OCI-LY7 (cell line): ENCODE data around the gene MAML3. TPM values are rescaled to one million over a fixed set of nuclear protein-coding genes. Genes with fewer than 3 reads are reported as not detected.

Source experiments
- BruUV-seq: library from RNA; stranded (reverse); fragments of 400-500 nt; replicated peaks from 2 replicates; lab custom pipeline; 2021; lab: Mats Ljungman, UMichigan
- CTCF ChIA-PET: fragments of 300-600 bp; sonication (Branson Sonifier 250); formaldehyde crosslinking; loops from one replicate; lab custom pipeline; 2022; ENCODE audit warnings: antibody characterized with exemption; ENCODE audit not compliant: unreplicated experiment; lab: Charles Lee
- POLR2A ChIA-PET: fragments of 300-600 bp; sonication (Branson Sonifier 250); formaldehyde crosslinking; loops from one replicate; lab custom pipeline; 2022; ENCODE audit warnings: antibody characterized with exemption; lab: Charles Lee
- DNase-seq: peaks from one replicate; pipeline ENCODE4 v3.0.0-alpha.2; 2015; ENCODE audit warnings: low spot score
- H2AFZ ChIP-seq: fragments of 200-600 bp; sonication (generic), shearing (Covaris generic); 2 replicates; pipeline ENCODE4 v1.6.1; 2014; ENCODE audit warnings: mild to moderate bottlenecking, antibody characterized with exemption, low read length, moderate library complexity
- H3K27ac ChIP-seq: fragments of 200-600 bp; sonication (generic); 2 replicates; pipeline ENCODE4 v1.5.1; 2014; ENCODE audit warnings: mixed run types, low read depth, mild to moderate bottlenecking, moderate library complexity, low read length, inconsistent platforms; ENCODE audit not compliant: poor library complexity, severe bottlenecking
- H3K36me3 ChIP-seq: fragments of 200-600 bp; sonication (generic); 2 replicates; pipeline ENCODE4 v1.6.1; 2014; ENCODE audit warnings: mild to moderate bottlenecking, antibody characterized with exemption, low read length, moderate library complexity, mixed read lengths; ENCODE audit not compliant: insufficient read depth
- H3K4me1 ChIP-seq: fragments of 200-600 bp; sonication (generic); 2 replicates; pipeline ENCODE4 v1.5.1; 2014; ENCODE audit warnings: mild to moderate bottlenecking, low read length; ENCODE audit not compliant: insufficient read depth, poor library complexity, severe bottlenecking
- H3K4me2 ChIP-seq: fragments of 200-600 bp; sonication (generic); 2 replicates; pipeline ENCODE4 v1.6.1; 2014; ENCODE audit warnings: mild to moderate bottlenecking, low read length
- H3K4me3 ChIP-seq: fragments of 200-600 bp; sonication (generic); 2 replicates; pipeline ENCODE4 v1.5.1; 2014; ENCODE audit warnings: mild to moderate bottlenecking, low read depth, low read length; ENCODE audit not compliant: poor library complexity, severe bottlenecking
- H3K79me2 ChIP-seq: fragments of 200-600 bp; sonication (generic); 2 replicates; pipeline ENCODE4 v1.6.1; 2016; ENCODE audit warnings: low read depth, mild to moderate bottlenecking, low read length, moderate library complexity, mixed read lengths; ENCODE audit not compliant: insufficient read depth
- H3K9me2 ChIP-seq: fragments of 200-600 bp; sonication (generic); 2 replicates; pipeline ENCODE4 v1.6.1; 2016; ENCODE audit warnings: mild to moderate bottlenecking, low read length, mixed read lengths; ENCODE audit not compliant: insufficient read depth
- H3K9me3 ChIP-seq: fragments of 200-600 bp; sonication (generic); 2 replicates; pipeline ENCODE4 v1.6.1; 2014; ENCODE audit warnings: mild to moderate bottlenecking, mixed run types, low read length, mixed read lengths
- H4K20me1 ChIP-seq: fragments of 200-600 bp; sonication (generic); 2 replicates; pipeline ENCODE4 v1.6.1; 2014; ENCODE audit warnings: mild to moderate bottlenecking, antibody characterized with exemption, low read length, moderate library complexity, mixed read lengths; ENCODE audit not compliant: insufficient read depth
- CTCF ChIP-seq: fragments of 200-600 bp; sonication (generic); conservative IDR thresholded peaks from 2 replicates; pipeline ENCODE4 v1.5.1; 2014; ENCODE audit warnings: mild to moderate bottlenecking, antibody characterized with exemption, low read length, moderate library complexity, mixed read lengths
- EZH2phosphoT487 ChIP-seq: fragments of 200-600 bp; sonication (generic); IDR thresholded peaks from 2 replicates; pipeline ENCODE4 v1.6.1; 2018; ENCODE audit warnings: low read depth, borderline replicate concordance, mild to moderate bottlenecking, mixed run types, antibody characterized with exemption, low read length, moderate library complexity, mixed read lengths
- intact Hi-C: fragments of 100-400 bp; cut with micrococcal nuclease; formaldehyde crosslinking; loops from one replicate; pipeline ENCODE4 v1.10.0; 2022; ENCODE audit not compliant: unreplicated experiment
- total RNA-seq, 2 experiments: library from RNA; depleted of rRNA in 1 of 2; stranded (reverse); fragments of >200 nt in 1 of 2; shearing (Covaris generic) in 1 of 2; gene quantifications; 2 replicates each; pipeline ENCODE4 v1.2.3, GENCODE V29; 2014 to 2022

MAML3 gene
- total RNA-seq, 2 experiments from 2014 or later, result 0.80 to 1.2 TPM

GRCh38 chr4:139869810-139870209 lies 284.2 kb downstream of the MAML3 start:
- H3K27ac ChIP-seq, result no peak overlapping the region
- no peaks in the 10 kb centered on the region for H3K79me2 ChIP-seq
- no peaks in the 10 kb centered on the region for H3K9me2 ChIP-seq
- H3K36me3 ChIP-seq, result no peaks in the 10 kb centered on the region
- BruUV-seq, result no TSS peak
- no peaks in the 10 kb centered on the region for H3K4me1 ChIP-seq
- CTCF ChIA-PET, result no interaction called here
- intact Hi-C loops, result no loop called here
- H3K4me3 ChIP-seq, result no peak overlapping the region
- TF ChIP-seq CTCF, result no peak
- TF ChIP-seq EZH2phosphoT487, result no peak
- H4K20me1 ChIP-seq, result no peaks in the 10 kb centered on the region; the same call in 1 of the 2 replicates
- H3K4me2 ChIP-seq, result no peak overlapping the region
- H2AFZ ChIP-seq, result no peak overlapping the region
- POLR2A ChIA-PET, result interaction anchor here (0.6 kb wide), 1 partner anchor 93 kb away, joined by 3 read pairs; no protein-coding TSS in a partner anchor
- DNase-seq, result no peak
- H3K9me3 ChIP-seq, result no peaks in the 10 kb centered on the region

- no TSS peak for BruUV-seq
- no peaks in the 10 kb centered on the region for H3K36me3 ChIP-seq
- no peak for DNase-seq
- H3K27ac ChIP-seq, result no peak overlapping the region
- H4K20me1 ChIP-seq, result no peaks in the 10 kb centered on the region; the same call in 1 of the 2 replicates
- ChIA-PET CTCF (no interaction called here), POLR2A (interaction anchor here (1.3 kb wide), 1 partner anchor 9 kb away, joined by 5 read pairs; no protein-coding TSS in a partner anchor)
- TF ChIP-seq EZH2phosphoT487, result no peak
- no peaks in the 10 kb centered on the region for H3K9me2 ChIP-seq
- intact Hi-C loops, result no loop called here
- H3K4me1 ChIP-seq, result no peaks in the 10 kb centered on the region
- no peaks in the 10 kb centered on the region for H3K79me2 ChIP-seq
- H3K9me3 ChIP-seq, result no peaks in the 10 kb centered on the region
- H3K4me2 ChIP-seq, result no peak overlapping the region
- no peak overlapping the region for H2AFZ ChIP-seq
- H3K4me3 ChIP-seq, result no peak overlapping the region
These were observed 287.6 kb downstream of the MAML3 start for GRCh38 chr4:139866276-139866962.

DNA sequence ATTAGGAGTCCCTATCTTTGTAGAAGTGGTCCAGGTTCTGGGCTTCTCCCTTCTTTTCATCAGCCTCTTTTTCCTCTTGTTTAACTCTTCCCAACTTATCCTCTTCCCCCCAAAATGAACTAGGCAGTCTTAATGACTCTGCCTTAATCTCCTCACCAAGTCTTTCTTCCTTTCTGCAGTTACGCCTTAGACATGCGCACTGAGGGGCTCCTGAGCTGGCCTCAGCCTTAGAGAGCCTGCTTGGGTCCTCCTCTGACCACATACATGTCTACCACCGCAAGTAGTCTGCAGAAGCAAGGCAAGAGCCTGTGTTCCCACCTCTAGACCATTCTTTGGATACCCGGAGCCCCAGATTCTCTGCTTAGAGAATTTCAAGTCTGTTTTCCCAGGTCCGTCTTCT lies 288.4 kb downstream of the MAML3 start:
- Histone ChIP-seq H3K79me2 (no peaks in the 10 kb centered on the region), H2AFZ (no peak overlapping the region), H3K9me3 (no peaks in the 10 kb centered on the region), H3K27ac (no peak overlapping the region), H4K20me1 (no peaks in the 10 kb centered on the region; the same call in 1 of the 2 replicates), H3K4me3 (no peak overlapping the region), H3K36me3 (no peaks in the 10 kb centered on the region), H3K4me2 (no peak overlapping the region), H3K4me1 (no peaks in the 10 kb centered on the region), H3K9me2 (no peaks in the 10 kb centered on the region)
- TF ChIP-seq CTCF (no peak), EZH2phosphoT487 (no peak)
- intact Hi-C loops, result no loop called here
- BruUV-seq, result no TSS peak
- no peak for DNase-seq
- POLR2A ChIA-PET, result no interaction called here
- CTCF ChIA-PET, result no interaction called here
